ENCODE results near the gene PRKCB. TPM values are rescaled to one million over a fixed set of nuclear protein-coding genes. Genes with fewer than 3 reads are reported as not detected.

PRKCB gene
- total RNA-seq, 1 donor from 2014 or later, result 0.38 TPM

DNA sequence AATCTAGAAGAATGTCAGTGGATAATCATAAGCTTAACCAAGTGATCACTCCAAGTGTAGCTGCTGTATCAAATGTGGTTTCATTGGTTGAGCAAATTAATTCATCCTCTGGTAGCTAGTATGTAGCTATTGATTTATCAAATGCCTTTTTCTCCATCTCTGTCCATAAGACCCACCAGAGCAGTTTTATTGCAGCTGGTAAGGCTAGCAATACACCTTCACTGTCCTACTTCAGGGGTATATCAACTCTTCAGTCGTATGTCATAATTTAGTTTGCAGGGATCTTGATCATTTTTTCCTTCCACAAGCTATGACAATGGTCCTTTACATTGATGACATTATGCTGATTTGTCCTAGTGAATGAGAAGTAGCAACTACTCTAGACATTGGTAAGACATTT lies 158.8 kb downstream of the PRKCB start:
- Mint-ChIP-seq H3K27ac (no peak overlapping the region), H3K36me3 (no peaks in the 10 kb centered on the region), H3K9me3 (no peaks in the 10 kb centered on the region)

DNA sequence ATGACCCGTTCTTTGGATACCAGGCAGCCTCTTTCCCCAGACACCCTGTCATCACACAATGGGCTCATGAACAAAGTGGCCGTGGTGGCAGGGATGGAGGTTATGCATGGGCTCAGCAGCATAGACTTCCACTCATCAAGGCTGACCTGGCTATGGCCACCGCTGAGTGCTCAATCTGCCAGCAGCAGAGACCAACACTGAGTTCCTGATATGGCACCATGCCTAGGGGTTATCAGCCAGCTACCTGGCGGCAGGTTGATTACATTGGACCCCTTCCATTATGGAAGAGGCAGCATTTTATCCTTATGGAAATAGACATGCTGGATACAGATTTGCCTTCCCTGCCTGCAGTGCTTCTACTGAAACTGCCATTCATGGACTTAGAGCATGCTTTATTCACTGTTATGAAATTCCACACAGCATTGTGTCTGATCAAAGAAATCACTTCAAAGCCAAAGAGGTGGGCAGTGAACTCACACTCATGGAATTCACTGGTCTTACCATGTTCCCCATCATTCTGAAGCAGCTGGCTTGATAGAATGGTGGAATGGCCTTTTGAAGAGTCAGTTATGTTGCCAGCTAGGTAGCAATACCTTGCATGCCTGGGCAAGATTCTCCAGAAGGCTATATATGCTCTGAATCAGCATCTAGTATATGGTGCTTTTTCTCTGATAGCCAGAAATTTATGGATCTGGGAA lies 160.6 kb downstream of the PRKCB start:
- H3K27ac Mint-ChIP-seq, result no peak overlapping the region
- TF ChIP-seq, protein P1, sequence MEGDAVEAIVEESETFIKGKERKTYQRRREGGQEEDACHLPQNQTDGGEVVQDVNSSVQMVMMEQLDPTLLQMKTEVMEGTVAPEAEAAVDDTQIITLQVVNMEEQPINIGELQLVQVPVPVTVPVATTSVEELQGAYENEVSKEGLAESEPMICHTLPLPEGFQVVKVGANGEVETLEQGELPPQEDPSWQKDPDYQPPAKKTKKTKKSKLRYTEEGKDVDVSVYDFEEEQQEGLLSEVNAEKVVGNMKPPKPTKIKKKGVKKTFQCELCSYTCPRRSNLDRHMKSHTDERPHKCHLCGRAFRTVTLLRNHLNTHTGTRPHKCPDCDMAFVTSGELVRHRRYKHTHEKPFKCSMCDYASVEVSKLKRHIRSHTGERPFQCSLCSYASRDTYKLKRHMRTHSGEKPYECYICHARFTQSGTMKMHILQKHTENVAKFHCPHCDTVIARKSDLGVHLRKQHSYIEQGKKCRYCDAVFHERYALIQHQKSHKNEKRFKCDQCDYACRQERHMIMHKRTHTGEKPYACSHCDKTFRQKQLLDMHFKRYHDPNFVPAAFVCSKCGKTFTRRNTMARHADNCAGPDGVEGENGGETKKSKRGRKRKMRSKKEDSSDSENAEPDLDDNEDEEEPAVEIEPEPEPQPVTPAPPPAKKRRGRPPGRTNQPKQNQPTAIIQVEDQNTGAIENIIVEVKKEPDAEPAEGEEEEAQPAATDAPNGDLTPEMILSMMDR (IDR thresholded peaks at IDR 0.05; ENCODE audit: unreplicated experiment), result no peak
- no peaks in the 10 kb centered on the region for H3K36me3 Mint-ChIP-seq
- DNase-seq (ENCODE audit: low spot score in 2 of 2, unreplicated experiment in 2 of 2), result no peak
- H3K4me3 Mint-ChIP-seq, result no peak overlapping the region
- H3K27me3 Mint-ChIP-seq (ENCODE audit: low read depth), result peaks cover 36% of the 10 kb centered on the region
- no peaks in the 10 kb centered on the region for H3K9me3 Mint-ChIP-seq
- no peaks in the 10 kb centered on the region for H3K4me1 Mint-ChIP-seq

More for the DNA sequence above, 158.8 kb downstream of the PRKCB start:
- H3K27me3 Mint-ChIP-seq (ENCODE audit: low read depth), result peaks cover 36% of the 10 kb centered on the region
- H3K4me1 Mint-ChIP-seq, result no peaks in the 10 kb centered on the region
- TF ChIP-seq, protein P1 (IDR thresholded peaks at IDR 0.05; ENCODE audit: unreplicated experiment), result no peak
- no peak overlapping the region for H3K4me3 Mint-ChIP-seq
- no peak for DNase-seq (ENCODE audit: low spot score in 2 of 2, unreplicated experiment in 2 of 2)

DNA sequence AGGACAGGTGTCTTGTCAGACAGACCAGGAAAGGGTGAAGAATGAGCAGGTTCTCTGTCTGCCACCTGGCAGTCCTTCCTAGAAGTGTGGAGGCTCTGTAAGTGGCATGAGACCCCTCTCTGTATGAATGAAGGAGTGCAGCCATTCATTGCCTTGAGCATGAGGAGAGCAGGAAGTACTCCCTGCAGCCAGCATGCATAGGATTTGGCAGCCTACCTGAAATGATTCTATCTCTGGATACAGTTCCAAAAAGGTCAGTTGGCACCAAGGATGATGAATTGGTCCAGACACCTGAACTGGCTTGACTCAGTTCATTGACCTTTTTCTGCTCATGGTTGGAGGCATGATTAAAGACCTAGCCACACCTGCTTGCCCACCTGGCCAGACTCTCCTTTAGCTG lies 163.0 kb downstream of the PRKCB start:
- Mint-ChIP-seq H3K36me3 (no peaks in the 10 kb centered on the region), H3K4me1 (no peaks in the 10 kb centered on the region), H3K27ac (no peak overlapping the region), H3K27me3 (ENCODE audit: low read depth) (peaks cover 40% of the 10 kb centered on the region), H3K9me3 (no peaks in the 10 kb centered on the region), H3K4me3 (no peak overlapping the region)
- TF ChIP-seq, protein P1 (IDR thresholded peaks at IDR 0.05; ENCODE audit: unreplicated experiment), result no peak
- no peak for DNase-seq (ENCODE audit: low spot score in 2 of 2, unreplicated experiment in 2 of 2)

DNA sequence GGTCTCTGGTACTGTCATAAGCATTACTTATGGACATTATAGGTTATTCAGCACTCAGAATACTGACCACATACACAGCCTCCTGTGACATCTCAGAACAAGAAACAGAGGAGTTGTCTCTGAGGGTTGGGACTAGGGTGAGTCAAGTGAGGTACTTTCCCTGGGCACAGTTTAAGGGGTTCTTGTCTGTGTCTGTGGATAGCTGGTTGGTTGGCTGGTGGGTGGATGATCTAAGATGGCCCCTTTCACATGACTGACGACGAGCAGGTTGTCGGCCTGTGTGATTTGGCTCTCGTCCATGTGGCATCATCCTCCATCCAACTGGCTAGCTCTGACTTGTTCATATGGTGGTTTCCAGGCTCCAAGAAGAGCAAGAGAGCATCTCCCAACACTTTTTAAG lies 163.9 kb downstream of the PRKCB start:
- peaks cover 46% of the 10 kb centered on the region for H3K27me3 Mint-ChIP-seq (ENCODE audit: low read depth)
- H3K27ac Mint-ChIP-seq, result no peak overlapping the region
- H3K4me3 Mint-ChIP-seq, result no peak overlapping the region
- H3K9me3 Mint-ChIP-seq, result no peaks in the 10 kb centered on the region
- TF ChIP-seq, protein P1 (IDR thresholded peaks at IDR 0.05; ENCODE audit: unreplicated experiment), result no peak
- H3K36me3 Mint-ChIP-seq, result no peaks in the 10 kb centered on the region
- H3K4me1 Mint-ChIP-seq, result no peaks in the 10 kb centered on the region
- DNase-seq (ENCODE audit: low spot score in 2 of 2, unreplicated experiment in 2 of 2), result no peak

DNA sequence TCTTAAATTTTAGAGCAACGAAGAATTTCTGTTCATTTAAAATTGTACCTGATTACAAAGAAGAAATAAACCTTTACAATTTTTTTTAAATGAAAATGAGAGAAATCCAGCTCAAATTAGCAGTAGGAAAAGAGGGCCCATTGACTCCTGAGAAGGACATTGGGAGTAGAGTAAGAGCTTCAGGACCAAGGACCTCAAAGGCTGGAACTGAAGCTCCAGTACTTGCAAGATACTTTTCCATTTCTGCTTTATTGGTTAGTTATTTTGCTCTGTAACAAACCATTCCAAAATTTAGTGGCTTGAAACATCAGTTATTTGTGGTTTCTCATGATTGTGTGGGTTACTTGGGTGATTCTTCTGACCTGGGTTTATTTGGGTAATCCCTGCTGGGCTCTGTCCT lies 165.9 kb downstream of the PRKCB start:
- no peak for DNase-seq (ENCODE audit: low spot score in 2 of 2, unreplicated experiment in 2 of 2)
- Mint-ChIP-seq H3K27me3 (ENCODE audit: low read depth) (peaks cover 55% of the 10 kb centered on the region), H3K4me3 (no peak overlapping the region), H3K36me3 (no peaks in the 10 kb centered on the region), H3K27ac (no peak overlapping the region), H3K4me1 (no peaks in the 10 kb centered on the region), H3K9me3 (no peaks in the 10 kb centered on the region)
- TF ChIP-seq, protein P1 (IDR thresholded peaks at IDR 0.05; ENCODE audit: unreplicated experiment), result no peak

Data from mesothelial cell of epicardium (in vitro differentiated cells).